ENCODE measurements around the gene UEVLD. TPM values are rescaled to one million over a fixed set of nuclear protein-coding genes. Genes with fewer than 3 reads are reported as not detected.

The UEVLD gene
- total and polyA plus RNA-seq, 2 experiments from 2014 or later = 20.9 to 42.0 TPM

DNA sequence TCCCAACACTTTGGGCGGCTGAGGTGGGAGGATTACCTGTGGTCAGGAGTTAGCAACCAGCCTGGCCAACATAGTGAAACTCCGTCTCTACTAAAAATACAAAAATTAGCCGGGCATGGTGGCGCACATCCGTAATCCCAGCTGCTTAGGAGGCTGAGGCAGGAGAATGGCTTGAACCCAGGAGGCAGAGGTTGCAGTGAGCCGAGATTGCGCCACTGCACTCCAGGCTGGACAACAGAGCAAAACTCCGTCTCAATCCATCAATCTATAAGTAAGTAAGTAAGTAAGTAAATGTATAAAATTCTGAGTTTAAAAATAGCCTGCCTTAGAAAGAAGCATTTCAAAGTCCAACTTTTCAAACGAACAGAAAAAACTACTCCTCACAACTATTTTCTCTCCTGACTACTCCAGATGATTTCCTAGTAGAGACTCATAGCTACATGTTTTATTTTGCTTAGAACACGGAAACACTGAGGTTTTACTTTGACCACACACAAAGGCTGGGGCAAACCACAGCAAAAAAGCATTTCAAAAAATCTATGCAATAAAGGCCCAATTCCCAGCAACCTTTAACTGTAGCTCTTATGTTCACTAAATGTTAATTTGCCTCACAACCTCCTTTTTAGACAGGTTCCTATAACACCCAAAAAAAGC lies 29.3 kb upstream of the UEVLD start:
- peaks cover 13% of the 10 kb centered on the region; the same call in 1 of the 2 replicates for H3F3A ChIP-seq (ENCODE audit: insufficient read depth)
- H3K9ac ChIP-seq = 0 out of 2 replicates have a peak overlapping the region, but pooled peaks have one; percentile 6
- peak overlapping the region; percentile 43 for H3K27ac ChIP-seq
- H2AFZ ChIP-seq = no peak overlapping the region
- WGBS, 2 experiments (ENCODE audit: low coverage in 1 of 2, low lambda C conversion rate in 2 of 2, missing lambda C conversion rate in 2 of 2) = 79 to 81% methylated on average over 10 of the region's 10 CpGs
- H4K20me1 ChIP-seq (ENCODE audit: insufficient read depth) = peaks cover 19% of the 10 kb centered on the region
- DNase-seq = peak; percentile 17
- no peaks in the 10 kb centered on the region for H3K9me2 ChIP-seq (ENCODE audit: insufficient read depth)
- H3K9me3 ChIP-seq (ENCODE audit: low read depth) = no peaks in the 10 kb centered on the region
- in situ Hi-C loops (cut with MboI) = no loop called here
- peaks cover 10% of the 10 kb centered on the region; the same call in 1 of the 2 replicates for H3K36me3 ChIP-seq (ENCODE audit: low read depth)
- no peak overlapping the region for H3K4me2 ChIP-seq (ENCODE audit: unreplicated experiment)
- H3K4me3 ChIP-seq = no peak overlapping the region
- no peaks in the 10 kb centered on the region for H3K27me3 ChIP-seq (replicated peaks; ENCODE audit: insufficient read depth)
- no peak for TF ChIP-seq EZH2 (IDR thresholded peaks at IDR 0.05; ENCODE audit: insufficient read depth, poor library complexity, severe bottlenecking)
- TF ChIP-seq EZH2phosphoT487 (IDR thresholded peaks at IDR 0.05; ENCODE audit: insufficient read depth, low read depth) = no peak
- H3K4me1 ChIP-seq (ENCODE audit: insufficient read depth) = peaks cover 17% of the 10 kb centered on the region
- peaks cover 99% of the 10 kb centered on the region for H3K79me2 ChIP-seq (ENCODE audit: insufficient read depth)

DNA sequence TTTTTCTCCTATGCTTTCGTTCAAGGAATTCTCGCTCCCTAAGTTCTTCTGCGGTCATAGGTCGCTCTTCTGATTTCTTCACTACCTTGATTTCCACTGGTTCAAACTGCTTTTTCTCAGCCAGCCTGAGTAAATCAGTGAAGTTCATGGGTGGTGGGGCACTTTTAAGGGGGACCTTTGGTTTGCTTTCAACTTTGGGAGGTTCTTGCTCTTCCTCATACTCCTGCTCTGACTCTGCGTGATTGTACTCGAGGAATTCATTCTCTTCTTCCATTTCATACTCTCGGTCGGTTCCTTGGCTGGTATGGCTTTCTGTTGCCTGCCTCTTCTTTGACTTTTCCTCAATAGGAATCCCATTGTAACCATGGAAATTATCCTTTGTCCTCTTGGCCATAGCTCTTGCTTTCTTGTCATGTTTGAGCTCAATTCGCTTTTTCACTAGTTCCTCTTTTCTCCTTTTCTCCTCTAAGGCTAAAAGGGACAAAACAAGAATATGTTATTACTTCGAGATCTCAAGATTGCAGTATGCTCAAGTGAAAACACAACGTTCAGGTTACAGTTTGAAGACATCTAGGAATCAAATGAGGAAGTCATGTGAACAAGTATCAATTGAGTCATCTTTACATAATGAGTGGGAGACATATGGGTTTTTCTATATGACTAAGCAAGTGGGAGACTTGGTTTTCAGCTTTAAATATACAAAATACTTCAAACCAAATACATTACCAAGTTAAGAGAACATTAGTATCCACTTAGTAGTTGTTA lies 27.3 kb upstream of the UEVLD start:
- peaks cover 13% of the 10 kb centered on the region for H3K36me3 ChIP-seq (ENCODE audit: low read depth)
- H3F3A ChIP-seq (ENCODE audit: insufficient read depth) = peaks cover 13% of the 10 kb centered on the region; the same call in 1 of the 2 replicates
- no peaks in the 10 kb centered on the region for H3K27me3 ChIP-seq (replicated peaks; ENCODE audit: insufficient read depth)
- H3K9ac ChIP-seq = no peak overlapping the region
- no peak overlapping the region for H2AFZ ChIP-seq
- no peak overlapping the region for H3K27ac ChIP-seq
- H3K4me3 ChIP-seq = no peak overlapping the region
- TF ChIP-seq EZH2phosphoT487 (IDR thresholded peaks at IDR 0.05; ENCODE audit: insufficient read depth, low read depth) (no peak), EZH2 (IDR thresholded peaks at IDR 0.05; ENCODE audit: insufficient read depth, poor library complexity, severe bottlenecking) (no peak)
- H3K9me3 ChIP-seq (ENCODE audit: low read depth) = no peaks in the 10 kb centered on the region
- in situ Hi-C loops (cut with MboI) = no loop called here
- no peaks in the 10 kb centered on the region for H3K9me2 ChIP-seq (ENCODE audit: insufficient read depth)
- H3K4me1 ChIP-seq (ENCODE audit: insufficient read depth) = peaks cover 24% of the 10 kb centered on the region
- peaks cover 87% of the 10 kb centered on the region for H3K79me2 ChIP-seq (ENCODE audit: insufficient read depth)
- peak; percentile 22 for DNase-seq
- H4K20me1 ChIP-seq (ENCODE audit: insufficient read depth) = peaks cover 13% of the 10 kb centered on the region
- 92 to 97% methylated on average over 11 of the region's 11 CpGs for WGBS, 2 experiments (ENCODE audit: low coverage in 1 of 2, low lambda C conversion rate in 2 of 2, missing lambda C conversion rate in 2 of 2)
- no peak overlapping the region for H3K4me2 ChIP-seq (ENCODE audit: unreplicated experiment)

GRCh38 chr11:18614667-18615066 lies 26.1 kb upstream of the UEVLD start:
- Histone ChIP-seq H3K27me3 (replicated peaks; ENCODE audit: insufficient read depth) (no peaks in the 10 kb centered on the region), H3F3A (ENCODE audit: insufficient read depth) (peaks cover 13% of the 10 kb centered on the region; the same call in 1 of the 2 replicates), H3K79me2 (ENCODE audit: insufficient read depth) (peaks cover 76% of the 10 kb centered on the region), H4K20me1 (ENCODE audit: insufficient read depth) (peaks cover 13% of the 10 kb centered on the region), H3K27ac (no peak overlapping the region), H2AFZ (no peak overlapping the region), H3K9ac (no peak overlapping the region), H3K4me2 (ENCODE audit: unreplicated experiment) (no peak overlapping the region), H3K4me3 (no peak overlapping the region), H3K9me2 (ENCODE audit: insufficient read depth) (no peaks in the 10 kb centered on the region), H3K4me1 (ENCODE audit: insufficient read depth) (peaks cover 24% of the 10 kb centered on the region), H3K36me3 (ENCODE audit: low read depth) (peaks cover 15% of the 10 kb centered on the region), H3K9me3 (ENCODE audit: low read depth) (no peaks in the 10 kb centered on the region)
- TF ChIP-seq EZH2phosphoT487 (IDR thresholded peaks at IDR 0.05; ENCODE audit: insufficient read depth, low read depth) (no peak), EZH2 (IDR thresholded peaks at IDR 0.05; ENCODE audit: insufficient read depth, poor library complexity, severe bottlenecking) (no peak)
- 95 to 97% methylated on average over 9 to 10 of the region's 10 CpGs for WGBS, 2 experiments (ENCODE audit: low coverage in 1 of 2, low lambda C conversion rate in 2 of 2, missing lambda C conversion rate in 2 of 2)
- DNase-seq = no peak
- in situ Hi-C loops (cut with MboI) = no loop called here

DNA sequence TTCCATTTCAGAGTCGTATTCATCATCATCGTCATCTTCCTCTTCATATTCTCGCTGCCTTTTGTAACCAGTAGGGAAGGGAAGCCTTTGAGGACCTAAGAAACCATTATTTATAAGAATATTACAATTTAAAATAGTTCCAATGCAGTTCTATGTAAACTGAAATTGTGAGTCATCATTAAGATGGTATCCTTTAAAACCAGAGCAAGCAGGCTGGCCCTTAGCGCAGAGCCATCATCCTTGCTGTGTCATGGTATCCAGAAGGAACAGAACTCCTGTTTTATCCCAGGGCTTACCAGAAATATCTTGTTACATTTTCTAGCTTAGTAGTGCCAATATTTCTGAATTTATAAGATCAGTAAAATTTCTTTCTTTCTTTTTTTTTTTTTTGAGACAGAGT lies 23.9 kb upstream of the UEVLD start:
- Histone ChIP-seq H3K9ac (no peak overlapping the region), H4K20me1 (ENCODE audit: insufficient read depth) (no peaks in the 10 kb centered on the region), H2AFZ (no peak overlapping the region), H3K27me3 (replicated peaks; ENCODE audit: insufficient read depth) (no peaks in the 10 kb centered on the region), H3K36me3 (ENCODE audit: low read depth) (peaks cover 21% of the 10 kb centered on the region), H3F3A (ENCODE audit: insufficient read depth) (peaks cover 4% of the 10 kb centered on the region; the same call in 1 of the 2 replicates), H3K79me2 (ENCODE audit: insufficient read depth) (peaks cover 54% of the 10 kb centered on the region), H3K4me3 (no peak overlapping the region), H3K4me2 (ENCODE audit: unreplicated experiment) (no peak overlapping the region), H3K9me2 (ENCODE audit: insufficient read depth) (no peaks in the 10 kb centered on the region), H3K27ac (no peak overlapping the region), H3K9me3 (ENCODE audit: low read depth) (no peaks in the 10 kb centered on the region), H3K4me1 (ENCODE audit: insufficient read depth) (peaks cover 14% of the 10 kb centered on the region)
- TF ChIP-seq EZH2 (IDR thresholded peaks at IDR 0.05; ENCODE audit: insufficient read depth, poor library complexity, severe bottlenecking) (no peak), EZH2phosphoT487 (IDR thresholded peaks at IDR 0.05; ENCODE audit: insufficient read depth, low read depth) (no peak)
- DNase-seq = no peak
- 86 to 90% methylated on average over 4 of the region's 4 CpGs for WGBS, 2 experiments (ENCODE audit: low coverage in 1 of 2, low lambda C conversion rate in 2 of 2, missing lambda C conversion rate in 2 of 2)
- in situ Hi-C loops (cut with MboI) = no loop called here
